Fibroblast of mammary gland (primary cell): ENCODE data around the gene CBLN2.

Source experiments
- DNase-seq: peaks from one replicate; pipeline ENCODE4 v3.0.0-alpha.2; 2010; ENCODE audit warnings: low read depth
- H3K4me3 ChIP-seq: 2 replicates; pipeline ENCODE4 v1.5.1; 2011; ENCODE audit warnings: low read depth, mild to moderate bottlenecking, low read length, moderate library complexity; ENCODE audit not compliant: control insufficient read depth
- TF ChIP-seq, protein P1 (sequence below): conservative IDR thresholded peaks from 2 replicates; pipeline ENCODE4 v1.5.1; 2011; ENCODE audit warnings: low read depth, low read length, inconsistent platforms; ENCODE audit not compliant: control insufficient read depth, insufficient read depth

CBLN2 gene

GRCh38 chr18:72530622-72531021, 13.5 kb downstream of the CBLN2 start:
- no peak for DNase-seq
- TF ChIP-seq, protein P1, sequence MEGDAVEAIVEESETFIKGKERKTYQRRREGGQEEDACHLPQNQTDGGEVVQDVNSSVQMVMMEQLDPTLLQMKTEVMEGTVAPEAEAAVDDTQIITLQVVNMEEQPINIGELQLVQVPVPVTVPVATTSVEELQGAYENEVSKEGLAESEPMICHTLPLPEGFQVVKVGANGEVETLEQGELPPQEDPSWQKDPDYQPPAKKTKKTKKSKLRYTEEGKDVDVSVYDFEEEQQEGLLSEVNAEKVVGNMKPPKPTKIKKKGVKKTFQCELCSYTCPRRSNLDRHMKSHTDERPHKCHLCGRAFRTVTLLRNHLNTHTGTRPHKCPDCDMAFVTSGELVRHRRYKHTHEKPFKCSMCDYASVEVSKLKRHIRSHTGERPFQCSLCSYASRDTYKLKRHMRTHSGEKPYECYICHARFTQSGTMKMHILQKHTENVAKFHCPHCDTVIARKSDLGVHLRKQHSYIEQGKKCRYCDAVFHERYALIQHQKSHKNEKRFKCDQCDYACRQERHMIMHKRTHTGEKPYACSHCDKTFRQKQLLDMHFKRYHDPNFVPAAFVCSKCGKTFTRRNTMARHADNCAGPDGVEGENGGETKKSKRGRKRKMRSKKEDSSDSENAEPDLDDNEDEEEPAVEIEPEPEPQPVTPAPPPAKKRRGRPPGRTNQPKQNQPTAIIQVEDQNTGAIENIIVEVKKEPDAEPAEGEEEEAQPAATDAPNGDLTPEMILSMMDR, result no peak

GRCh38 chr18:72504866-72505265, 39.3 kb downstream of the CBLN2 start:
- no peak for DNase-seq
- H3K4me3 ChIP-seq, result no peak overlapping the region
- TF ChIP-seq, protein P1, result no peak

More at GRCh38 chr18:72530622-72531021, 13.5 kb downstream of the CBLN2 start:
- no peak overlapping the region for H3K4me3 ChIP-seq

GRCh38 chr18:72502671-72503431, 41.3 kb downstream of the CBLN2 start:
- no peak for DNase-seq
- no peak overlapping the region for H3K4me3 ChIP-seq
- TF ChIP-seq, protein P1, result no peak

- TF ChIP-seq, protein P1, result no peak
- DNase-seq, result no peak
Measured at GRCh38 chr18:72492497-72492896, 51.6 kb downstream of the CBLN2 start.

More at GRCh38 chr18:72492497-72492896, 51.6 kb downstream of the CBLN2 start:
- no peak overlapping the region for H3K4me3 ChIP-seq
